Stimulated activated naive CD8-positive, alpha-beta T cell treated with anti-CD3 and anti-CD28 coated beads, Interleukin-15, Interleukin-2, amounts not matched to agents 100 ng/mL and 50 ng/mL, for 24 hours (primary cell): ENCODE measurements around the gene EMSY.
A peak's percentile ranks its signal among the peaks of the same experiment; 100 is the strongest.
"Not testable (repeated sequence)": the region's sequence is repeated elsewhere in the genome, so short reads cannot be mapped to it uniquely, and the experiment has no call there.

Source experiments
- H3K27ac Mint-ChIP-seq: one replicate; pipeline ENCODE4 v1.8.0; 2021; ENCODE audit warnings: mild to moderate bottlenecking, mixed read lengths
- H3K27me3 Mint-ChIP-seq: one replicate; pipeline ENCODE4 v1.8.0; 2021; ENCODE audit warnings: mixed read lengths
- H3K36me3 Mint-ChIP-seq: one replicate; pipeline ENCODE4 v1.8.0; 2021; ENCODE audit warnings: low read depth, mixed read lengths
- H3K4me1 Mint-ChIP-seq: one replicate; pipeline ENCODE4 v1.8.0; 2021; ENCODE audit warnings: low read depth, mixed read lengths
- H3K4me3 Mint-ChIP-seq: one replicate; pipeline ENCODE4 v1.8.0; 2021; ENCODE audit warnings: mild to moderate bottlenecking, mixed read lengths
- H3K9me3 Mint-ChIP-seq: one replicate; pipeline ENCODE4 v1.8.0; 2021; ENCODE audit warnings: mixed read lengths

EMSY gene

GRCh38 chr11:76587820-76588454 lies 143.1 kb downstream of the EMSY start:
- Mint-ChIP-seq H3K4me1 (peaks cover 45% of the 10 kb centered on the region), H3K4me3 (no peak overlapping the region), H3K27me3 (no peaks in the 10 kb centered on the region), H3K36me3 (no peaks in the 10 kb centered on the region), H3K27ac (peak overlapping the region; percentile 89), H3K9me3 (no peaks in the 10 kb centered on the region)

- peak overlapping the region; percentile 89 for H3K27ac Mint-ChIP-seq
- H3K4me3 Mint-ChIP-seq: no peak overlapping the region
- H3K36me3 Mint-ChIP-seq: no peaks in the 10 kb centered on the region
- H3K9me3 Mint-ChIP-seq: no peaks in the 10 kb centered on the region
- peaks cover 5% of the 10 kb centered on the region for H3K27me3 Mint-ChIP-seq
- peaks cover 52% of the 10 kb centered on the region for H3K4me1 Mint-ChIP-seq
Observed at GRCh38 chr11:76588455-76589325, 143.9 kb downstream of the EMSY start.

GRCh38 chr11:76589477-76589876 lies 144.7 kb downstream of the EMSY start:
- Mint-ChIP-seq H3K9me3 (no peaks in the 10 kb centered on the region), H3K36me3 (no peaks in the 10 kb centered on the region), H3K27me3 (peaks cover 8% of the 10 kb centered on the region), H3K4me3 (no peak overlapping the region), H3K27ac (peak overlapping the region; percentile 89), H3K4me1 (peaks cover 56% of the 10 kb centered on the region)

GRCh38 chr11:76589964-76590950 lies 145.4 kb downstream of the EMSY start:
- Mint-ChIP-seq H3K4me1 (peaks cover 59% of the 10 kb centered on the region), H3K4me3 (no peak overlapping the region), H3K27me3 (peaks cover 11% of the 10 kb centered on the region), H3K9me3 (no peaks in the 10 kb centered on the region), H3K36me3 (no peaks in the 10 kb centered on the region), H3K27ac (peak overlapping the region; percentile 36)

- Mint-ChIP-seq H3K4me3 (no peak overlapping the region), H3K36me3 (no peaks in the 10 kb centered on the region), H3K4me1 (peaks cover 59% of the 10 kb centered on the region), H3K9me3 (no peaks in the 10 kb centered on the region), H3K27me3 (peaks cover 11% of the 10 kb centered on the region), H3K27ac (no peak overlapping the region)
Observed at GRCh38 chr11:76591416-76591815, 146.6 kb downstream of the EMSY start.

GRCh38 chr11:76592025-76592914 lies 147.5 kb downstream of the EMSY start:
- no peaks in the 10 kb centered on the region for H3K36me3 Mint-ChIP-seq
- no peak overlapping the region for H3K27ac Mint-ChIP-seq
- peaks cover 58% of the 10 kb centered on the region for H3K4me1 Mint-ChIP-seq
- H3K27me3 Mint-ChIP-seq: peaks cover 11% of the 10 kb centered on the region
- H3K4me3 Mint-ChIP-seq: no peak overlapping the region
- H3K9me3 Mint-ChIP-seq: no peaks in the 10 kb centered on the region

- peaks cover 51% of the 10 kb centered on the region for H3K4me1 Mint-ChIP-seq
- no peaks in the 10 kb centered on the region for H3K36me3 Mint-ChIP-seq
- H3K4me3 Mint-ChIP-seq: no peak overlapping the region
- no peaks in the 10 kb centered on the region for H3K9me3 Mint-ChIP-seq
- peaks cover 14% of the 10 kb centered on the region for H3K27me3 Mint-ChIP-seq
- H3K27ac Mint-ChIP-seq: no peak overlapping the region
Observed at GRCh38 chr11:76592961-76593360, 148.1 kb downstream of the EMSY start.

- not testable (repeated sequence) for H3K9me3 Mint-ChIP-seq, H3K27ac Mint-ChIP-seq, H3K36me3 Mint-ChIP-seq, H3K4me3 Mint-ChIP-seq
- peaks cover 14% of the 10 kb centered on the region for H3K27me3 Mint-ChIP-seq
- peaks cover 43% of the 10 kb centered on the region for H3K4me1 Mint-ChIP-seq
Observed at GRCh38 chr11:76595091-76595490, 150.3 kb downstream of the EMSY start.

GRCh38 chr11:76596652-76597051 lies 151.8 kb downstream of the EMSY start:
- H3K4me3 Mint-ChIP-seq: no peak overlapping the region
- no peak overlapping the region for H3K27ac Mint-ChIP-seq
- no peaks in the 10 kb centered on the region for H3K9me3 Mint-ChIP-seq
- H3K36me3 Mint-ChIP-seq: no peaks in the 10 kb centered on the region
- H3K4me1 Mint-ChIP-seq: peaks cover 30% of the 10 kb centered on the region
- H3K27me3 Mint-ChIP-seq: peaks cover 21% of the 10 kb centered on the region

GRCh38 chr11:76597533-76598425 lies 153.0 kb downstream of the EMSY start:
- H3K27me3 Mint-ChIP-seq: peaks cover 21% of the 10 kb centered on the region
- H3K4me1 Mint-ChIP-seq: peaks cover 27% of the 10 kb centered on the region
- peak overlapping the region; percentile 52 for H3K27ac Mint-ChIP-seq
- H3K36me3 Mint-ChIP-seq: no peaks in the 10 kb centered on the region
- H3K4me3 Mint-ChIP-seq: no peak overlapping the region
- no peaks in the 10 kb centered on the region for H3K9me3 Mint-ChIP-seq

GRCh38 chr11:76598426-76598839 lies 153.6 kb downstream of the EMSY start:
- no peaks in the 10 kb centered on the region for H3K9me3 Mint-ChIP-seq
- peaks cover 19% of the 10 kb centered on the region for H3K27me3 Mint-ChIP-seq
- H3K36me3 Mint-ChIP-seq: no peaks in the 10 kb centered on the region
- H3K4me1 Mint-ChIP-seq: peaks cover 21% of the 10 kb centered on the region
- H3K27ac Mint-ChIP-seq: no peak overlapping the region
- H3K4me3 Mint-ChIP-seq: no peak overlapping the region

GRCh38 chr11:76599041-76600013 lies 154.5 kb downstream of the EMSY start:
- no peak overlapping the region for H3K4me3 Mint-ChIP-seq
- H3K27me3 Mint-ChIP-seq: peaks cover 17% of the 10 kb centered on the region
- H3K36me3 Mint-ChIP-seq: no peaks in the 10 kb centered on the region
- peaks cover 16% of the 10 kb centered on the region for H3K4me1 Mint-ChIP-seq
- H3K27ac Mint-ChIP-seq: no peak overlapping the region
- no peaks in the 10 kb centered on the region for H3K9me3 Mint-ChIP-seq
